ENCODE measurements around the gene ZBTB16.

The ZBTB16 gene

DNA sequence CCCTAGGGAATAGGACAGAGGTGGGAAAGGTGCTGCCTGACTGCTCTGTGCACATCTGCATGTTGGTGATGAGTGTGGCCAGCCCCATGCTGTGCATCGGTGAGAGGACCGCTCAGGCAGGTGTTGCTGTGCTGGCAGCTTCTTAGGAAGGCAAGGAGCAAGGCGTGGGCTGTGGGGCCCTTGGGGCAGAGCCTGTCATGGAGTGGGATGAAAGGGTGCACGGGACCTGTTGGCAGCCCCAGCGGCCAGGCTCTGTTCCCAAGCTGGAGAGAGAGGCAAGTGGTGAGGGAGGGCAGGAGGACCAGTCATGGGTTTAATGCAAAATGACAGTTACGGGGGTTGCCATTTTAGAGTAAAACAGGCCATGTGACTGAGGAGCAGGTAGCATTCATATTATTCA lies 78.3 kb downstream of the ZBTB16 start:
- H3K9me3 ChIP-seq (replicated peaks; ENCODE audit: insufficient read depth, low read length) = no peaks in the 10 kb centered on the region
- H3K27me3 ChIP-seq (replicated peaks; ENCODE audit: insufficient read depth, low read length) = no peaks in the 10 kb centered on the region
- no peak for TF ChIP-seq EZH2 (optimal IDR thresholded peaks at IDR 0.05; ENCODE audit: low read depth, low read length)
- TF ChIP-seq CTCF (IDR thresholded peaks at IDR 0.05; ENCODE audit: low read length) = no peak
- TF ChIP-seq EZH2phosphoT487 (IDR thresholded peaks at IDR 0.05; ENCODE audit: low read length) = no peak
- no peaks in the 10 kb centered on the region for H3K9me2 ChIP-seq (replicated peaks; ENCODE audit: insufficient read depth, low read length)
- H3K79me2 ChIP-seq (ENCODE audit: low read length) = no peaks in the 10 kb centered on the region
- DNase-seq = no peak
- no peaks in the 10 kb centered on the region for H4K20me1 ChIP-seq (ENCODE audit: insufficient read depth, low read length)
- no peak overlapping the region for H3K4me3 ChIP-seq (ENCODE audit: low read length)
- H3K9ac ChIP-seq (ENCODE audit: low read length) = no peak overlapping the region
- H2AFZ ChIP-seq (ENCODE audit: low read length) = no peak overlapping the region
- no peak overlapping the region for H3K27ac ChIP-seq (ENCODE audit: low read length)
- H3K4me2 ChIP-seq (ENCODE audit: low read depth, low read length) = no peak overlapping the region
- H3F3A ChIP-seq (ENCODE audit: insufficient read depth, low read length) = no peaks in the 10 kb centered on the region
- no peaks in the 10 kb centered on the region for H3K36me3 ChIP-seq (replicated peaks; ENCODE audit: insufficient read depth, low read length)
- no peaks in the 10 kb centered on the region for H3K4me1 ChIP-seq (ENCODE audit: low read length)

DNA sequence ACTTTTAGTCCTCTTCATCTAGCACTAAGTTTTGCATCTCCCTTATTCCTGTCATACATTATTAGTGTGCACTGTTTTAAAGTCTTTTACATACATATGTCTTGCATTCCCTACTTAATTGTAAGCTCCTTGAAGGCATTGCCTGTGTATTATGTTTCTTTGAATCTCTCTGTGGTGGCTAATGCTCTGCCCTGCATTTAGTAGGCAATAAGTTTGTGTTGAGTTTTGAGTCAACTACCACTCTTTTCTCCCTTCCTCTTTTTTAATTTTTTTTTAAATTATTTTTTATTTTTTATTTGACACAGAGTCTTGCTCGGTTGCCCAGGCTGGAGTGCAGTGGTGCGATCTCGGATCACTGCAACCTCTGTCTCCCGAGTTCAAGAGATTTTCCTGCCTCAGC lies 78.9 kb downstream of the ZBTB16 start:
- Histone ChIP-seq H3K36me3 (replicated peaks; ENCODE audit: insufficient read depth, low read length) (no peaks in the 10 kb centered on the region), H3K9me2 (replicated peaks; ENCODE audit: insufficient read depth, low read length) (no peaks in the 10 kb centered on the region), H3K27me3 (replicated peaks; ENCODE audit: insufficient read depth, low read length) (no peaks in the 10 kb centered on the region), H2AFZ (ENCODE audit: low read length) (no peak overlapping the region), H4K20me1 (ENCODE audit: insufficient read depth, low read length) (no peaks in the 10 kb centered on the region), H3K27ac (ENCODE audit: low read length) (no peak overlapping the region), H3F3A (ENCODE audit: insufficient read depth, low read length) (no peaks in the 10 kb centered on the region), H3K9ac (ENCODE audit: low read length) (no peak overlapping the region), H3K4me3 (ENCODE audit: low read length) (no peak overlapping the region), H3K4me2 (ENCODE audit: low read depth, low read length) (no peak overlapping the region), H3K4me1 (ENCODE audit: low read length) (no peaks in the 10 kb centered on the region), H3K9me3 (replicated peaks; ENCODE audit: insufficient read depth, low read length) (no peaks in the 10 kb centered on the region), H3K79me2 (ENCODE audit: low read length) (no peaks in the 10 kb centered on the region)
- no peak for DNase-seq
- TF ChIP-seq CTCF (IDR thresholded peaks at IDR 0.05; ENCODE audit: low read length) = no peak
- no peak for TF ChIP-seq EZH2phosphoT487 (IDR thresholded peaks at IDR 0.05; ENCODE audit: low read length)
- no peak for TF ChIP-seq EZH2 (optimal IDR thresholded peaks at IDR 0.05; ENCODE audit: low read depth, low read length)

DNA sequence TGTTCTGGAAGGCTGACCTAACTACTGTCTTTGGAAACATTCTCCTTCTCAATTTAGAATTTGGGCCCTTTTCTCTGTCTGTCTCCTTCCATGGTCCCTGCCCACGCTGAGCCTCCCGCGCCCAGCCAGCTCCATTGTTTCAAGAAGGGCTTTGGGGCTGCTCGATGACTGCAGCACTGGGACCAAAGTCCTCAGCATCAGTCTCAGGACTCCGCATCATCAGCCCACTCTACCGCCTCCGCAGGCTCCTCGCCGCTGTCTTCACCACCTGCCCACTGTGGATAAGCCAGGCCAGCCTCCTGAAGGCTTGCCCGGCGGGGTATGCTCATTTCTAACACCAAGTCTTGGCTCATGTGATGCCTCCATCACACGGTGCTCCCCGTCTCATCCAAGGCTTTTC lies 81.3 kb downstream of the ZBTB16 start:
- H4K20me1 ChIP-seq (ENCODE audit: insufficient read depth, low read length) = no peaks in the 10 kb centered on the region
- H2AFZ ChIP-seq (ENCODE audit: low read length) = no peak overlapping the region
- DNase-seq = no peak
- no peak overlapping the region for H3K9ac ChIP-seq (ENCODE audit: low read length)
- no peak overlapping the region for H3K27ac ChIP-seq (ENCODE audit: low read length)
- H3K9me3 ChIP-seq (replicated peaks; ENCODE audit: insufficient read depth, low read length) = no peaks in the 10 kb centered on the region
- H3F3A ChIP-seq (ENCODE audit: insufficient read depth, low read length) = no peaks in the 10 kb centered on the region
- no peaks in the 10 kb centered on the region for H3K27me3 ChIP-seq (replicated peaks; ENCODE audit: insufficient read depth, low read length)
- H3K36me3 ChIP-seq (replicated peaks; ENCODE audit: insufficient read depth, low read length) = no peaks in the 10 kb centered on the region
- H3K4me3 ChIP-seq (ENCODE audit: low read length) = no peak overlapping the region
- H3K4me1 ChIP-seq (ENCODE audit: low read length) = no peaks in the 10 kb centered on the region
- no peaks in the 10 kb centered on the region for H3K9me2 ChIP-seq (replicated peaks; ENCODE audit: insufficient read depth, low read length)
- no peak for TF ChIP-seq CTCF (IDR thresholded peaks at IDR 0.05; ENCODE audit: low read length)
- no peak for TF ChIP-seq EZH2 (optimal IDR thresholded peaks at IDR 0.05; ENCODE audit: low read depth, low read length)
- TF ChIP-seq EZH2phosphoT487 (IDR thresholded peaks at IDR 0.05; ENCODE audit: low read length) = no peak
- no peaks in the 10 kb centered on the region for H3K79me2 ChIP-seq (ENCODE audit: low read length)
- no peak overlapping the region for H3K4me2 ChIP-seq (ENCODE audit: low read depth, low read length)

Measured in MM.1S (cell line).